DMS53 (cell line): ENCODE measurements around the gene RNASET2.

ENCODE experiments used
- DNase-seq: peaks from one replicate; lab custom pipeline; 2025; lab: John Stamatoyannopoulos, UW

The RNASET2 gene

GRCh38 chr6:166969390-166970002 lies 13.1 kb upstream of the RNASET2 start:
- no peak for DNase-seq

- no peak for DNase-seq
These were observed 9.9 kb upstream of the RNASET2 start for GRCh38 chr6:166966268-166966667.

- DNase-seq, result no peak
These were observed 4.2 kb upstream of the RNASET2 start for GRCh38 chr6:166960609-166960978.

GRCh38 chr6:166959911-166960608 lies 3.7 kb upstream of the RNASET2 start:
- no peak for DNase-seq

- peak; percentile 7 for DNase-seq
These were observed 2.8 kb upstream of the RNASET2 start for GRCh38 chr6:166958926-166959861.

GRCh38 chr6:166957805-166958076 lies 1.4 kb upstream of the RNASET2 start:
- no peak for DNase-seq

- DNase-seq, result peak; percentile 82
These were observed 896 bp upstream of the RNASET2 start for GRCh38 chr6:166957087-166957804.

GRCh38 chr6:166955865-166956443 lies 396 bp downstream of the RNASET2 start:
- DNase-seq, result peak; percentile 78

- DNase-seq, result peak; percentile 53
These were observed 1.1 kb downstream of the RNASET2 start for GRCh38 chr6:166955121-166955864.

GRCh38 chr6:166954118-166954713 lies 2.1 kb downstream of the RNASET2 start:
- no peak for DNase-seq

GRCh38 chr6:166952567-166953486 lies 3.5 kb downstream of the RNASET2 start:
- no peak for DNase-seq

- no peak for DNase-seq
These were observed 4.2 kb downstream of the RNASET2 start for GRCh38 chr6:166952121-166952520.

- DNase-seq, result no peak
These were observed 4.7 kb downstream of the RNASET2 start for GRCh38 chr6:166951670-166952060.

GRCh38 chr6:166950892-166951669 lies 5.3 kb downstream of the RNASET2 start:
- peak; percentile 83 for DNase-seq

- no peak for DNase-seq
These were observed 5.9 kb downstream of the RNASET2 start for GRCh38 chr6:166950443-166950821.

- no peak for DNase-seq
These were observed 6.6 kb downstream of the RNASET2 start for GRCh38 chr6:166949528-166950442.

- peak; percentile 65 for DNase-seq
These were observed 7.6 kb downstream of the RNASET2 start for GRCh38 chr6:166948724-166949123.

GRCh38 chr6:166947251-166947650 lies 9.1 kb downstream of the RNASET2 start:
- no peak for DNase-seq
